Duodenal mucosa (tissue), 2 donors: Measurements from ENCODE around the gene GALE.
"Not testable (repeated sequence)": the region's sequence is repeated elsewhere in the genome, so short reads cannot be mapped to it uniquely, and the experiment has no call there.

ENCODE experiments used
- H3K27ac ChIP-seq: one replicate; pipeline ENCODE4 v1.7.0; 2013; ENCODE audit warnings: low read depth, low read length
- H3K27me3 ChIP-seq, 2 donors: one replicate each; pipeline ENCODE4 v1.7.0; 2013; ENCODE audit warnings: low read length in 2 of 2, control low read depth in 1 of 2; ENCODE audit not compliant: insufficient read depth in 2 of 2, control insufficient read depth in 1 of 2
- H3K36me3 ChIP-seq, 2 donors: one replicate each; pipeline ENCODE4 v1.7.0; 2013; ENCODE audit warnings: low read length in 2 of 2, control low read depth in 1 of 2; ENCODE audit not compliant: insufficient read depth in 2 of 2, control insufficient read depth in 1 of 2
- H3K4me1 ChIP-seq, 2 donors: one replicate each; pipeline ENCODE4 v1.7.0; 2013; ENCODE audit warnings: low read length in 2 of 2, control low read depth in 1 of 2; ENCODE audit not compliant: insufficient read depth in 2 of 2, control insufficient read depth in 1 of 2
- H3K4me3 ChIP-seq, 2 donors: one replicate each; pipeline ENCODE4 v1.7.0; 2013; ENCODE audit warnings: low read length in 2 of 2, low read depth in 1 of 2
- H3K9ac ChIP-seq, 2 donors: one replicate each; pipeline ENCODE4 v1.7.0; 2013; ENCODE audit warnings: low read length in 2 of 2, low read depth in 1 of 2
- H3K9me3 ChIP-seq, 2 donors: one replicate each; pipeline ENCODE4 v1.7.0; 2013; ENCODE audit warnings: low read length in 2 of 2, control low read depth in 1 of 2; ENCODE audit not compliant: control insufficient read depth in 1 of 2

Gene GALE

GRCh38 chr1:23793018-23793781 lies 7.4 kb downstream of the GALE start:
- no peak overlapping the region for H3K27ac ChIP-seq
- H3K36me3 ChIP-seq: peaks cover 13 to 31% of the 10 kb centered on the region in 2 donors

GRCh38 chr1:23792151-23792945 lies 8.2 kb downstream of the GALE start:
- peak overlapping the region; percentile 91 to 97 for H3K4me3 ChIP-seq
- H3K9ac ChIP-seq: peak overlapping the region; percentile 26 to 43
- H3K27me3 ChIP-seq: no peaks in the 10 kb centered on the region
- H3K27ac ChIP-seq: no peak overlapping the region
- H3K9me3 ChIP-seq: no peaks in the 10 kb centered on the region
- H3K36me3 ChIP-seq: peaks cover 6 to 29% of the 10 kb centered on the region in 2 donors
- peaks cover 22 to 37% of the 10 kb centered on the region in 2 donors for H3K4me1 ChIP-seq

More at GRCh38 chr1:23793018-23793781, 7.4 kb downstream of the GALE start:
- Histone ChIP-seq H3K4me3 (peak overlapping the region in 1 of 2 donors; percentile 22), H3K27me3 (no peaks in the 10 kb centered on the region), H3K9me3 (no peaks in the 10 kb centered on the region), H3K4me1 (peaks cover 22 to 37% of the 10 kb centered on the region in 2 donors), H3K9ac (peak overlapping the region in 1 of 2 donors; percentile 10)

- peaks cover 6 to 29% of the 10 kb centered on the region in 2 donors for H3K36me3 ChIP-seq
- H3K4me3 ChIP-seq: peak overlapping the region; percentile 91 to 97
- H3K27ac ChIP-seq: no peak overlapping the region
- H3K27me3 ChIP-seq: no peaks in the 10 kb centered on the region
- H3K9ac ChIP-seq: peak overlapping the region; percentile 85 to 94
- peaks cover 18 to 31% of the 10 kb centered on the region in 2 donors for H3K4me1 ChIP-seq
- H3K9me3 ChIP-seq: no peaks in the 10 kb centered on the region
These were observed 9.0 kb downstream of the GALE start for GRCh38 chr1:23791516-23792047.

GRCh38 chr1:23790696-23791515 lies 9.6 kb downstream of the GALE start, which contains the start of gene LYPLA2:
LYPLA2 (plus strand) TSS chr1:23791145; CDS start chr1:23792683, 1,538 bp downstream.
- Histone ChIP-seq H3K27ac (no peak within 1 kb of the TSS), H3K9me3 (no peaks in the 10 kb centered on the region), H3K4me1 (peaks cover 16 to 29% of the 10 kb centered on the region in 2 donors), H3K36me3 (peaks cover 9 to 30% of the 10 kb centered on the region in 2 donors), H3K27me3 (no peaks in the 10 kb centered on the region), H3K4me3 (peak within 1 kb of the TSS; percentile 91 to 97), H3K9ac (peak within 1 kb of the TSS; percentile 85 to 94)

DNA sequence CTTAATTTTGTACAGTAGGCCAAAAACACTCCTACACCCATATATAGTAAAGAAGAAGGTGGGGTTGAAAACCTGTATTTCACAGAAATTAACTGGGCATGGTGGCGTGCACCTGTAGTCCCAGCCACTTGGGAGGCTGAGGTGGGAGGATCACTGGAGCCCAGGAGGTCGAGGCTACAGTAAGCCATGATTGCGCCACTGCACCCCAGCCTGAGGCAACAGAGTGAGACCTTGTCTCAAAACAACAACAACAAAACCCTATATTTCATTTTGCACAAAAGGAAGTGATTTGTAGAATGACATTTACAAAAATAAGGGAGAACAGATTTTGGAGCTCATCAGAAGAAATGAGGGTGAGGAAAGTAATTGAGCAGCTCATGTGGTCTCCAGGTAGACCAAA lies 11.9 kb downstream of the GALE start:
- Histone ChIP-seq H3K27me3 (no peaks in the 10 kb centered on the region), H3K9ac (no peak overlapping the region), H3K4me3 (no peak overlapping the region), H3K36me3 (peaks cover 8 to 37% of the 10 kb centered on the region in 2 donors), H3K4me1 (peaks cover 16 to 29% of the 10 kb centered on the region in 2 donors), H3K27ac (no peak overlapping the region), H3K9me3 (no peaks in the 10 kb centered on the region)

- Histone ChIP-seq H3K9ac (no peak overlapping the region), H3K4me1 (peaks cover 12 to 20% of the 10 kb centered on the region in 2 donors), H3K27ac (no peak overlapping the region), H3K4me3 (no peak overlapping the region), H3K9me3 (no peaks in the 10 kb centered on the region), H3K27me3 (no peaks in the 10 kb centered on the region), H3K36me3 (peaks cover 8 to 41% of the 10 kb centered on the region in 2 donors)
These were observed 12.9 kb downstream of the GALE start for GRCh38 chr1:23787701-23788100.

DNA sequence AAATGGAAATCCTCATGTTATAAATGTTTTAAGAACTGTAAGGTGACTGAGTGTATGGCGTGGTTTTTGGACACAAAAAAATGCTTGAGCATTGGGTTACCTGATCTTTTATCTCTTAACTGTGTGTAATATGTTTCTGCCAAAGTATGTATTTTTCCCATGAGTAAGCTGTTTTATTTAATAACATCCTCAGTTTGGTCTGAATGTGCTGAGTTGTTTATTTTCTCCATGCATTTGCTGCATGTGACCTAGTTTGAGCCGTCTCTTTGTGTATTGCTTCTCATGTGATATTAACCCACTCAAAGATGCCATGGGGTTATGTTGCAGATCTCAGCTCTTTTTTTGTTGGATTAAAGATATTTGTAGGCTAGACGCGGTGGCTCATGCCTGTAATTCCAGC lies 15.7 kb downstream of the GALE start:
- H3K36me3 ChIP-seq: peaks cover 8 to 50% of the 10 kb centered on the region in 2 donors
- no peaks in the 10 kb centered on the region for H3K9me3 ChIP-seq
- H3K4me3 ChIP-seq: no peak overlapping the region
- H3K9ac ChIP-seq: no peak overlapping the region
- H3K27ac ChIP-seq: no peak overlapping the region
- H3K27me3 ChIP-seq: no peaks in the 10 kb centered on the region
- H3K4me1 ChIP-seq: peaks cover 2 to 4% of the 10 kb centered on the region in 2 donors

- Histone ChIP-seq H3K36me3 (peaks cover 8 to 50% of the 10 kb centered on the region in 2 donors), H3K4me1 (peaks cover 14 to 15% of the 10 kb centered on the region in 2 donors)
- H3K4me3 ChIP-seq, H3K27me3 ChIP-seq, H3K9me3 ChIP-seq, H3K9ac ChIP-seq, H3K27ac ChIP-seq: not testable (repeated sequence)
These were observed 17.4 kb downstream of the GALE start for GRCh38 chr1:23783141-23783540.

GRCh38 chr1:23779826-23780371 lies 20.7 kb downstream of the GALE start:
- H3K4me3 ChIP-seq: peak overlapping the region; percentile 94 to 99
- no peaks in the 10 kb centered on the region for H3K27me3 ChIP-seq
- H3K4me1 ChIP-seq: peaks cover 15 to 23% of the 10 kb centered on the region in 2 donors
- H3K9ac ChIP-seq: no peak overlapping the region
- peaks cover 0 to 21% of the 10 kb centered on the region in 2 donors for H3K36me3 ChIP-seq
- H3K27ac ChIP-seq: no peak overlapping the region
- no peaks in the 10 kb centered on the region for H3K9me3 ChIP-seq
